Lung (tissue), 12 donors: ENCODE results near the gene PHACTR3. TPM values are rescaled to one million over a fixed set of nuclear protein-coding genes. Genes with fewer than 3 reads are reported as not detected.

ENCODE experiments used
- ATAC-seq: fragments of 200-7000 bp; cut with Tn5 transposase; one replicate; pipeline ENCODE4 v1.9.1; 2020; ENCODE audit warnings: moderate number of reproducible peaks; ENCODE audit not compliant: insufficient read depth, low FRiP score
- DNase-seq, 3 donors: peaks; one replicate each; pipeline ENCODE4 v3.0.0-alpha.2; 2013 to 2017
- H3K27ac ChIP-seq, 2 donors: one replicate each; pipeline ENCODE4 v1.5.1; 2013; ENCODE audit warnings: mild to moderate bottlenecking in 2 of 2, moderate library complexity in 2 of 2, control low read depth in 1 of 2, inconsistent platforms in 1 of 2, low read depth in 1 of 2, low read length in 1 of 2
- H3K27me3 ChIP-seq, 3 donors: one replicate each; pipeline ENCODE4 v1.5.1; 2013; ENCODE audit warnings: low read length in 2 of 3; ENCODE audit not compliant: control insufficient read depth in 3 of 3, insufficient read depth in 3 of 3
- H3K36me3 ChIP-seq, 4 donors: one replicate each; pipeline ENCODE4 v1.5.1; 2013; ENCODE audit warnings: low read length in 4 of 4, mild to moderate bottlenecking in 1 of 4, moderate library complexity in 1 of 4; ENCODE audit not compliant: control insufficient read depth in 4 of 4, insufficient read depth in 4 of 4
- H3K4me1 ChIP-seq, 5 donors: one replicate each; pipeline ENCODE4 v1.5.1; 2013; ENCODE audit warnings: low read length in 5 of 5, mild to moderate bottlenecking in 2 of 5, moderate library complexity in 1 of 5; ENCODE audit not compliant: control insufficient read depth in 5 of 5, insufficient read depth in 5 of 5
- H3K4me3 ChIP-seq: one replicate; pipeline ENCODE4 v1.5.1; 2013; ENCODE audit warnings: mild to moderate bottlenecking, control low read depth, moderate library complexity
- H3K9ac ChIP-seq, 2 donors: one replicate each; pipeline ENCODE4 v1.5.1; 2013; ENCODE audit warnings: low read length in 2 of 2, control low read depth in 1 of 2; ENCODE audit not compliant: insufficient read depth in 1 of 2
- H3K9me3 ChIP-seq, 4 donors: one replicate each; pipeline ENCODE4 v1.5.1; 2013; ENCODE audit warnings: low read length in 3 of 4, mild to moderate bottlenecking in 1 of 4, moderate library complexity in 1 of 4; ENCODE audit not compliant: control insufficient read depth in 4 of 4, insufficient read depth in 3 of 4
- WGBS, 2 donors: extraction: QIAGEN DNeasy Blood & Tissue Kit; methylation state at CpG; one replicate each; pipeline ENCODE4 v1.1.7; 2013; 5-methylcytosine and 5-hydroxymethylcytosine counted together
- polyA plus RNA-seq, 2 donors: library from polyadenylated mRNA; stranded (reverse); fragments of 200-250 nt; gene quantifications; one replicate each; pipeline ENCODE4 v1.2.1, GENCODE V29; 2013
- total RNA-seq, 2 donors: library from RNA; depleted of rRNA in 1 of 2; stranded (reverse); fragments of >200 nt in 1 of 2; gene quantifications; one replicate each; pipeline ENCODE4 v1.2.1, GENCODE V29; 2014 to 2021
- TF ChIP-seq, protein P1 (sequence below): IDR thresholded peaks from 2 replicates; pipeline ENCODE4 v1.5.1; 2012; ENCODE audit warnings: mild to moderate bottlenecking; ENCODE audit errors: control extremely low read depth, extremely low read depth
- donor health status: control.
- donor health status: control.
- donor health status: Bipolar disorder and iron deficiency.
- donor health status: healthy.
- donor health status: DM: yes; HTN: yes; CAD: no.

The PHACTR3 gene
- total and polyA plus RNA-seq, 4 donors: 3.8 to 12.0 (median 5.9) TPM

DNA sequence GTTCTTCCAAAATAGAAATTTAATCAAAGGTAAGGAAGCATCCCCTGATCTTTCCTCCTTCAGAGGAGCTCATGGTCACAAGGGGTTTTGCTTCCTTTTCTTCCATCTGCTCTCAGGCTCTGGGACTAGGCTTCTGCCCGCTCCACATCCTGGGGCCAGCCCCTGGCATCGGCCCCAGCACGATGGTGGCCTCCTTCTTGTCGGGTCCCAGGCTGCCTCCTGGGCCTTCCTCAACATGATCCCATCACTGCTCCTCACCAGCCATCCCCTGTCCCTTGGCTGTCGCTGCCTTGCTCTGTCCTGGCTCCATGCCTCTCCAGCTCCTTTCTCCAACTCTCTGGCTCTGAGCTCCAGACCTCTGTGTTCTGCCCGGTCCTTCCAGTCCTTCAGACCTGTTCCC lies 4.1 kb downstream of the PHACTR3 start:
- no peak overlapping the region for H3K9ac ChIP-seq
- 88 to 90% methylated on average over 6 of the region's 6 CpGs for WGBS, 2 donors
- DNase-seq (no peak), ATAC-seq (no peak)
- H3K27me3 ChIP-seq: peaks cover 10 to 49% (median 37%) of the 10 kb centered on the region in 3 donors
- H3K27ac ChIP-seq: no peak overlapping the region
- no peak overlapping the region for H3K4me3 ChIP-seq
- peaks cover 0 to 5% (median 0%) of the 10 kb centered on the region in 4 donors for H3K9me3 ChIP-seq
- H3K4me1 ChIP-seq: peaks cover 0 to 4% (median 0%) of the 10 kb centered on the region in 5 donors
- TF ChIP-seq, protein P1, sequence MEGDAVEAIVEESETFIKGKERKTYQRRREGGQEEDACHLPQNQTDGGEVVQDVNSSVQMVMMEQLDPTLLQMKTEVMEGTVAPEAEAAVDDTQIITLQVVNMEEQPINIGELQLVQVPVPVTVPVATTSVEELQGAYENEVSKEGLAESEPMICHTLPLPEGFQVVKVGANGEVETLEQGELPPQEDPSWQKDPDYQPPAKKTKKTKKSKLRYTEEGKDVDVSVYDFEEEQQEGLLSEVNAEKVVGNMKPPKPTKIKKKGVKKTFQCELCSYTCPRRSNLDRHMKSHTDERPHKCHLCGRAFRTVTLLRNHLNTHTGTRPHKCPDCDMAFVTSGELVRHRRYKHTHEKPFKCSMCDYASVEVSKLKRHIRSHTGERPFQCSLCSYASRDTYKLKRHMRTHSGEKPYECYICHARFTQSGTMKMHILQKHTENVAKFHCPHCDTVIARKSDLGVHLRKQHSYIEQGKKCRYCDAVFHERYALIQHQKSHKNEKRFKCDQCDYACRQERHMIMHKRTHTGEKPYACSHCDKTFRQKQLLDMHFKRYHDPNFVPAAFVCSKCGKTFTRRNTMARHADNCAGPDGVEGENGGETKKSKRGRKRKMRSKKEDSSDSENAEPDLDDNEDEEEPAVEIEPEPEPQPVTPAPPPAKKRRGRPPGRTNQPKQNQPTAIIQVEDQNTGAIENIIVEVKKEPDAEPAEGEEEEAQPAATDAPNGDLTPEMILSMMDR: no peak
- H3K36me3 ChIP-seq: no peaks in the 10 kb centered on the region

- Histone ChIP-seq H3K4me1 (peaks cover 0 to 4% (median 0%) of the 10 kb centered on the region in 5 donors), H3K9me3 (peaks cover 0 to 5% (median 0%) of the 10 kb centered on the region in 4 donors), H3K27ac (no peak overlapping the region), H3K27me3 (peaks cover 10 to 48% (median 33%) of the 10 kb centered on the region in 3 donors), H3K4me3 (no peak overlapping the region), H3K9ac (no peak overlapping the region), H3K36me3 (no peaks in the 10 kb centered on the region)
- DNase-seq (no peak), ATAC-seq (no peak)
- TF ChIP-seq, protein P1: no peak
- WGBS, 2 donors: 80 to 87% methylated on average over 5 of the region's 5 CpGs
Observed at GRCh38 chr20:59608871-59609270, 4.5 kb downstream of the PHACTR3 start.

GRCh38 chr20:59611286-59611685 lies 6.9 kb downstream of the PHACTR3 start:
- Histone ChIP-seq H3K36me3 (no peaks in the 10 kb centered on the region), H3K9ac (no peak overlapping the region), H3K4me3 (no peak overlapping the region), H3K4me1 (no peaks in the 10 kb centered on the region), H3K27ac (no peak overlapping the region), H3K9me3 (peaks cover 0 to 5% (median 0%) of the 10 kb centered on the region in 4 donors), H3K27me3 (peaks cover 10 to 41% (median 32%) of the 10 kb centered on the region in 3 donors)
- DNase-seq (no peak), ATAC-seq (no peak)
- TF ChIP-seq, protein P1: no peak
- WGBS, 2 donors: 64 to 77% methylated on average over 4 of the region's 4 CpGs

GRCh38 chr20:59613861-59614260 lies 9.5 kb downstream of the PHACTR3 start:
- Histone ChIP-seq H3K4me1 (no peaks in the 10 kb centered on the region), H3K9ac (no peak overlapping the region), H3K4me3 (no peak overlapping the region), H3K9me3 (peaks cover 0 to 5% (median 0%) of the 10 kb centered on the region in 4 donors), H3K27ac (no peak overlapping the region), H3K36me3 (no peaks in the 10 kb centered on the region), H3K27me3 (peaks cover 0 to 24% (median 20%) of the 10 kb centered on the region in 3 donors)
- WGBS, 2 donors: 77 to 82% methylated on average over 5 of the region's 5 CpGs
- DNase-seq: no peak
- TF ChIP-seq, protein P1: no peak
- no peak for ATAC-seq
